Testis (tissue), 3 donors: ENCODE data around the gene PDE6B. TPM values are rescaled to one million over a fixed set of nuclear protein-coding genes. Genes with fewer than 3 reads are reported as not detected.
"Not testable (repeated sequence)": the region's sequence is repeated elsewhere in the genome, so short reads cannot be mapped to it uniquely, and the experiment has no call there.

Source experiments
- DNase-seq: peaks from one replicate; pipeline ENCODE4 v3.0.0-alpha.2; 2019
- H3K27ac ChIP-seq, 2 donors: fragments of 200-600 bp; sonication (generic); one replicate each; pipeline ENCODE4 v1.5.1; 2019
- H3K27me3 ChIP-seq: fragments of 200-600 bp; sonication (generic); one replicate; pipeline ENCODE4 v1.5.1; 2019
- H3K36me3 ChIP-seq: fragments of 200-600 bp; sonication (generic); one replicate; pipeline ENCODE4 v1.5.1; 2017; ENCODE audit warnings: low read depth; ENCODE audit errors: missing control alignments
- H3K4me1 ChIP-seq: fragments of 200-600 bp; sonication (generic); one replicate; pipeline ENCODE4 v1.5.1; 2019
- H3K4me3 ChIP-seq, 2 donors: fragments of 200-600 bp; sonication (generic); one replicate each; pipeline ENCODE4 v1.5.1; 2017 to 2019
- H3K9me3 ChIP-seq: fragments of 200-600 bp; sonication (generic); one replicate; pipeline ENCODE4 v1.5.1; 2017
- CTCF ChIP-seq, 3 experiments: fragments of 450-650 bp in 2 of 3; fragments of 200-600 bp in 1 of 3; sonication (generic) in 1 of 3; IDR thresholded peaks; one replicate each; pipeline ENCODE4 v1.5.1; 2016 to 2019; ENCODE audit warnings: antibody characterized with exemption in 3 of 3, mild to moderate bottlenecking in 2 of 3, moderate library complexity in 1 of 3
- POLR2A ChIP-seq: fragments of 450-650 bp; IDR thresholded peaks from one replicate; pipeline ENCODE4 v1.6.1; 2017; ENCODE audit warnings: antibody characterized with exemption, mild to moderate bottlenecking, moderate library complexity
- WGBS, 2 donors: methylation state at CpG; one replicate each; pipeline ENCODE4 v1.1.5; 2018; 5-methylcytosine and 5-hydroxymethylcytosine counted together
- intact Hi-C: fragments of 100-400 bp; cut with DNase I; formaldehyde crosslinking; loops from one replicate; pipeline ENCODE4 v1.15.1; 2023; ENCODE audit warnings: low total_unique reads
- polyA plus RNA-seq: library from polyadenylated mRNA; stranded (reverse); fragments of 350-450 nt; fragmentation: Illumina TruSeq; extraction: RNeasy Lipid Tissue Mini Kit (QIAGEN cat#74804); gene quantifications from one replicate; pipeline ENCODE4 v1.2.3, GENCODE V29; 2014; ENCODE audit warnings: low read depth, low replicate concordance; ENCODE audit not compliant: insufficient read depth
- total RNA-seq, 2 donors: library from RNA; depleted of rRNA; stranded (reverse); fragments of >200 nt; gene quantifications; one replicate each; pipeline ENCODE4 v1.2.3, GENCODE V29; 2016

The PDE6B gene
- total and polyA plus RNA-seq, 3 donors from 2014 or later = 5.9 to 11.4 (median 5.9) TPM

- Histone ChIP-seq H3K36me3 (no peaks in the 10 kb centered on the region), H3K4me1 (no peaks in the 10 kb centered on the region), H3K27ac (no peak overlapping the region), H3K9me3 (no peaks in the 10 kb centered on the region), H3K27me3 (no peaks in the 10 kb centered on the region), H3K4me3 (no peak overlapping the region)
- intact Hi-C loops = no loop called here
- 82 to 83% methylated on average over 20 to 22 of the region's 22 CpGs for WGBS, 2 donors
- no peak for DNase-seq
- no peak for TF ChIP-seq POLR2A
- TF ChIP-seq CTCF (IDR thresholded peaks at IDR 0.05) = no peak
Measured at GRCh38 chr4:635851-636627, 10.7 kb downstream of the PDE6B start.

- H3K4me3 ChIP-seq = no peak overlapping the region
- no peaks in the 10 kb centered on the region for H3K27me3 ChIP-seq
- H3K36me3 ChIP-seq = no peaks in the 10 kb centered on the region
- no peak for DNase-seq
- no peaks in the 10 kb centered on the region for H3K9me3 ChIP-seq
- intact Hi-C loops = no loop called here
- WGBS, 2 donors = 75 to 85% methylated on average over 6 to 13 of the region's 13 CpGs
- no peak overlapping the region for H3K27ac ChIP-seq
- TF ChIP-seq CTCF (IDR thresholded peaks at IDR 0.05) = no peak
- no peak for TF ChIP-seq POLR2A
- no peaks in the 10 kb centered on the region for H3K4me1 ChIP-seq
Measured at GRCh38 chr4:636628-637159, 11.3 kb downstream of the PDE6B start.

DNA sequence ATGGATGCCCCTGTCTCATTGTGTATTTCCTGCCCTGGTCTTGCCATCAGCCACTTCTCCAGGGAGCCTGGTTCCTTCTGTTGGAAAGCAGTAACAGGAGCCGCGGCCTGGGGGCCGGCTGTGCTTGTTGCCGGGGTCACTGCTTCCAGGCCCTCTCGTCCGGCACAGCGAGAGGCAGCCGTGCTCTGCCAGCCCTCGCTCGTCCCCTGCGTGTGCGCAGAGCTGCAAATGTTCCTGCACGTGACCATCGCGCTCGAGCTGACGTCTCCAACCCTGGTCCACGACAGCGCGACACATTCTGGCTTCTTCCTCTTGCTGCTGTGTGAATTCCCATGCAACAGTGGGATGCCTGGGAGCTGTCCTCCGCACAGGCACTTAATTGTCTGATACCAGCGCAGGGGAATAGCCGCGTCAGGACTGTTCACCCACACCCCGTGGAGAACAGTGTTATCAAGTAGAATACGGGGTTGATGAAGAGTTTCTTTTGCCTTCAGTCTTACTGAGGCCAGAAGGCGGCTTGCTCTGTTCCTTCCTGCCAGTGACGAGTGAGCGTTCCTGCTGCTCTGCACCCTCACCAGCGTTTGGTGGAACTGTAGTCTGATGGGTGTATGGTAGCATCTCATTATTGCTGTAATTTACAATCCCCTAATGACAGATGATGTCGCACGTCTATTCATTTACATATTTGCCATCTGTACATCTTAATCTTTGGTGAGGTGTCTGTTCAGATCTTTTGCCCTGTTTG is 12.3 kb downstream of the PDE6B start:
- DNase-seq = no peak
- TF ChIP-seq CTCF (IDR thresholded peaks at IDR 0.05) = no peak
- TF ChIP-seq POLR2A = no peak
- no peak overlapping the region for H3K4me3 ChIP-seq
- no peaks in the 10 kb centered on the region for H3K4me1 ChIP-seq
- intact Hi-C loops = no loop called here
- no peak overlapping the region for H3K27ac ChIP-seq
- no peaks in the 10 kb centered on the region for H3K9me3 ChIP-seq
- no peaks in the 10 kb centered on the region for H3K27me3 ChIP-seq
- 68 to 82% methylated on average over 24 to 32 of the region's 32 CpGs for WGBS, 2 donors
- H3K36me3 ChIP-seq = no peaks in the 10 kb centered on the region

GRCh38 chr4:642366-642765 is 17.0 kb downstream of the PDE6B start:
- H3K27ac ChIP-seq, intact Hi-C loops, DNase-seq, H3K4me3 ChIP-seq, H3K36me3 ChIP-seq, H3K9me3 ChIP-seq, H3K27me3 ChIP-seq, H3K4me1 ChIP-seq: not testable (repeated sequence)
- WGBS, 2 donors = 89% methylated on average over 6 of the region's 6 CpGs

DNA sequence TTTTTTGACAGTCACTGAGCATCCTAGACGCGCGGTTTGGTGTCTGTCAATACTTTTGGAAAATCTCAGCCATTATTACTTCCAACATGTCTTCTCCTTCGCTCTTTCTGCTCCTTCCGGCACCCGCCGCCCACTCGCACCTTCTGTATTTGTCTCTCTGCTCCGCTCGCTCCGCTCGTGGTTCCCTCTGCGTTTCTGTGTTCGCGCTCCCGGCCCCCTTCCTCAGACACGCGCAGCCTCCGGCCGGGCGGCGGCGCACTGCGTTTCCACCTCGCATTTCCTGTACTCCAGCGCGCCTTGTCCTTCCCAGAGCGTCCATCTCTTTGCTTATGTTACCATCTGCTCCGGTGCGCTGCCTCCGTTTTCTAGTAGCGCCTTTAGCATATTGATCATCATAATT is 21.1 kb downstream of the PDE6B start:
- intact Hi-C loops = no loop called here
- TF ChIP-seq CTCF (IDR thresholded peaks at IDR 0.05) (no peak), POLR2A (no peak)
- Histone ChIP-seq H3K36me3 (no peaks in the 10 kb centered on the region), H3K4me1 (no peaks in the 10 kb centered on the region), H3K4me3 (peak overlapping the region; percentile 32 to 44), H3K27me3 (no peaks in the 10 kb centered on the region), H3K9me3 (no peaks in the 10 kb centered on the region), H3K27ac (no peak overlapping the region)
- DNase-seq = peak; percentile 71
- WGBS, 2 donors = 59 to 64% methylated on average over 32 of the region's 32 CpGs
